PC-3 (cell line): ENCODE results near the gene OPALIN. TPM values are rescaled to one million over a fixed set of nuclear protein-coding genes. Genes with fewer than 3 reads are reported as not detected.

Experiments used
- ATAC-seq: fragments of 200-7000 bp; cut with Tn5 transposase; 2 replicates; pipeline ENCODE4 v1.9.1; 2020; ENCODE audit warnings: mild to moderate bottlenecking, moderate library complexity
- BruUV-seq: library from RNA; stranded (reverse); fragments of 400-500 nt; replicated peaks from 2 replicates; lab custom pipeline; 2021; lab: Mats Ljungman, UMichigan
- CTCF ChIA-PET: fragments of 300-600 bp; sonication (Branson Sonifier 250); formaldehyde crosslinking; loops from one replicate; lab custom pipeline; 2022; ENCODE audit warnings: antibody characterized with exemption; lab: Charles Lee
- POLR2A ChIA-PET: fragments of 300-600 bp; sonication (Branson Sonifier 250); formaldehyde crosslinking; loops from one replicate; lab custom pipeline; 2022; ENCODE audit warnings: antibody characterized with exemption; ENCODE audit not compliant: unreplicated experiment; lab: Charles Lee
- DNase-seq: peaks from one replicate; pipeline ENCODE4 v3.0.0-alpha.2; 2015
- H2AFZ ChIP-seq: fragments of 300-600 bp; sonication (generic); 2 replicates; pipeline ENCODE4 v1.6.0; 2016; ENCODE audit warnings: antibody characterized with exemption, low read length
- H3F3A ChIP-seq: fragments of 300-600 bp; sonication (generic); one replicate; pipeline ENCODE4 v1.6.0; 2017; ENCODE audit warnings: antibody characterized with exemption, low read length, control low read depth, mild to moderate bottlenecking; ENCODE audit not compliant: unreplicated experiment
- H3K27ac ChIP-seq: fragments of 300-600 bp; sonication (generic); 2 replicates; pipeline ENCODE4 v1.5.1; 2016; ENCODE audit warnings: mild to moderate bottlenecking, low read length
- H3K27me3 ChIP-seq: fragments of 300-600 bp; sonication (generic); 2 replicates; pipeline ENCODE4 v1.6.1; 2016; ENCODE audit warnings: low read length, mixed read lengths
- H3K36me3 ChIP-seq: fragments of 300-600 bp; sonication (generic); 2 replicates; pipeline ENCODE4 v1.6.1; 2016; ENCODE audit warnings: low read depth, mixed run types, low read length, mixed read lengths
- H3K4me1 ChIP-seq: fragments of 300-600 bp; sonication (generic); 2 replicates; pipeline ENCODE4 v1.5.1; 2016; ENCODE audit warnings: low read length; ENCODE audit not compliant: insufficient read depth
- H3K4me2 ChIP-seq: fragments of 300-600 bp; sonication (generic); 2 replicates; pipeline ENCODE4 v1.6.0; 2016; ENCODE audit warnings: low read length
- H3K4me3 ChIP-seq: fragments of 300-600 bp; sonication (generic); 2 replicates; pipeline ENCODE4 v1.5.1; 2016; ENCODE audit warnings: mild to moderate bottlenecking, low read length, mixed read lengths
- H3K79me2 ChIP-seq: fragments of 300-600 bp; sonication (generic); 2 replicates; pipeline ENCODE4 v1.6.1; 2017; ENCODE audit warnings: low read length, mixed read lengths
- H3K9ac ChIP-seq: fragments of 300-600 bp; sonication (generic); 2 replicates; pipeline ENCODE4 v1.6.0; 2016; ENCODE audit warnings: mild to moderate bottlenecking, low read length
- H3K9me2 ChIP-seq: fragments of 300-600 bp; sonication (generic); replicated peaks from 2 replicates; pipeline ENCODE4 v1.6.1; 2016; ENCODE audit warnings: mixed run types, low read length, mixed read lengths
- H3K9me3 ChIP-seq: fragments of 300-600 bp; sonication (generic); 2 replicates; pipeline ENCODE4 v1.6.1; 2016; ENCODE audit warnings: low read length, mixed read lengths
- H4K20me1 ChIP-seq: fragments of 300-600 bp; sonication (generic); 2 replicates; pipeline ENCODE4 v1.6.1; 2016; ENCODE audit warnings: low read length, mixed read lengths
- EZH2 ChIP-seq: fragments of 300-600 bp; sonication (generic); IDR thresholded peaks from one replicate; pipeline ENCODE4 v1.6.1; 2017; ENCODE audit warnings: antibody characterized with exemption, mild to moderate bottlenecking, low read length; ENCODE audit not compliant: unreplicated experiment
- EZH2phosphoT487 ChIP-seq: fragments of 300-600 bp; sonication (generic); IDR thresholded peaks from 2 replicates; pipeline ENCODE4 v1.6.1; 2018; ENCODE audit warnings: mild to moderate bottlenecking, antibody characterized with exemption, low read length, borderline replicate concordance
- intact Hi-C: fragments of 100-400 bp; cut with micrococcal nuclease; formaldehyde crosslinking; loops from 2 replicates; pipeline ENCODE4 v1.9.0; 2023
- total RNA-seq: library from RNA; depleted of rRNA; stranded (reverse); fragments of >200 nt; gene quantifications from 2 replicates; pipeline ENCODE4 v1.2.3, GENCODE V29; 2014
- TF ChIP-seq, protein P1 (sequence below): fragments of 300-600 bp; sonication (generic); conservative IDR thresholded peaks from 2 replicates; pipeline ENCODE4 v1.5.1; 2017; ENCODE audit warnings: antibody characterized with exemption, low read depth, mild to moderate bottlenecking, low read length

Gene OPALIN
- total RNA-seq, 1 experiment from 2014 or later, result not detected

DNA sequence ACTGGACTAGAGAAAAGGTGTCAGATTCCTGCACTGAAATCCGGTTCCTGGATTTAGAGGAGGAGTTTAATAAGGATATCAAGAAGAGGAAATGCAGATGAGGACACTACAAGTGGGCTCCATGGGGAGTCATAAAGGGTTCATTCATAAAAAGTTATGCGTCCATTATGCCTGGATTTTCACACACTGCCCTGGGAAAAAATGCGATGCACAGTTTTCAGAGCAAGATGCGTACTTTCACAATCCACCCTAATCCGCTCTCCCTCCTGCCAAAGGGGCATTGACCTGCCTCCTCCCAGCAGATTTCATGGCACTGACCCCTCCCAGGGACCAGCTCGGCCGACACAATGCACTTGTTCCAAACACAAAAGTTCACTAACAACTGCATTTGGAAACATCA is 42.2 kb upstream of the OPALIN start:
- Histone ChIP-seq H3K4me1 (no peaks in the 10 kb centered on the region), H3K4me2 (no peak overlapping the region), H3K9me2 (no peaks in the 10 kb centered on the region), H3K27me3 (peaks cover 66% of the 10 kb centered on the region), H2AFZ (no peak overlapping the region), H4K20me1 (no peaks in the 10 kb centered on the region), H3K4me3 (no peak overlapping the region), H3F3A (no peaks in the 10 kb centered on the region), H3K9me3 (no peaks in the 10 kb centered on the region), H3K27ac (no peak overlapping the region), H3K79me2 (no peaks in the 10 kb centered on the region), H3K36me3 (no peaks in the 10 kb centered on the region), H3K9ac (no peak overlapping the region)
- no TSS peak for BruUV-seq
- ATAC-seq (no peak), DNase-seq (no peak)
- TF ChIP-seq, protein P1, sequence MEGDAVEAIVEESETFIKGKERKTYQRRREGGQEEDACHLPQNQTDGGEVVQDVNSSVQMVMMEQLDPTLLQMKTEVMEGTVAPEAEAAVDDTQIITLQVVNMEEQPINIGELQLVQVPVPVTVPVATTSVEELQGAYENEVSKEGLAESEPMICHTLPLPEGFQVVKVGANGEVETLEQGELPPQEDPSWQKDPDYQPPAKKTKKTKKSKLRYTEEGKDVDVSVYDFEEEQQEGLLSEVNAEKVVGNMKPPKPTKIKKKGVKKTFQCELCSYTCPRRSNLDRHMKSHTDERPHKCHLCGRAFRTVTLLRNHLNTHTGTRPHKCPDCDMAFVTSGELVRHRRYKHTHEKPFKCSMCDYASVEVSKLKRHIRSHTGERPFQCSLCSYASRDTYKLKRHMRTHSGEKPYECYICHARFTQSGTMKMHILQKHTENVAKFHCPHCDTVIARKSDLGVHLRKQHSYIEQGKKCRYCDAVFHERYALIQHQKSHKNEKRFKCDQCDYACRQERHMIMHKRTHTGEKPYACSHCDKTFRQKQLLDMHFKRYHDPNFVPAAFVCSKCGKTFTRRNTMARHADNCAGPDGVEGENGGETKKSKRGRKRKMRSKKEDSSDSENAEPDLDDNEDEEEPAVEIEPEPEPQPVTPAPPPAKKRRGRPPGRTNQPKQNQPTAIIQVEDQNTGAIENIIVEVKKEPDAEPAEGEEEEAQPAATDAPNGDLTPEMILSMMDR, result no peak
- TF ChIP-seq EZH2, result no peak
- no peak for TF ChIP-seq EZH2phosphoT487
- ChIA-PET CTCF (no interaction called here), POLR2A (no interaction called here)
- intact Hi-C loops, result no loop called here

DNA sequence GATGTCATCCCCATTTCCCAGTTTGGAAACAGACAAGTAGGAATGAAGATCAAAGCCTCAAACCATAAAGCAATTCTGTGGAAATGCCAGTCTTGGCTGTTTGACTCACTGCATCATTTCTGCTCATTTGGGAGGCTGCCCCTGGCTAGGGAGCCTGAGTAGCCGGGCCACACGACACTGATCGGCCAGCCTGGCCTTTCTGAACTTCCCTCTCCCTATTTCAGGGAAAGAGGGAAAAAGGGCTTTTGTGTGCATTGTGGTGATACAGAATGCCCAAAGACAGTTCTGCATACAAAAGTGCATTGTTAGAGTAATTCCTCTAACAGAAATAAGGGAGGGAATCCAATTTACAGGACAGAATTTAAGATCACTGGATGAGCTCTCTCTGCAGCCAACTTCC is 41.7 kb upstream of the OPALIN start:
- Histone ChIP-seq H3K27me3 (peaks cover 70% of the 10 kb centered on the region), H3K4me2 (no peak overlapping the region), H3K9me2 (no peaks in the 10 kb centered on the region), H2AFZ (no peak overlapping the region), H3K27ac (no peak overlapping the region), H3K79me2 (no peaks in the 10 kb centered on the region), H3K4me1 (no peaks in the 10 kb centered on the region), H3K36me3 (no peaks in the 10 kb centered on the region), H3F3A (no peaks in the 10 kb centered on the region), H3K4me3 (no peak overlapping the region), H3K9me3 (no peaks in the 10 kb centered on the region), H3K9ac (no peak overlapping the region), H4K20me1 (no peaks in the 10 kb centered on the region)
- ChIA-PET POLR2A (no interaction called here), CTCF (no interaction called here)
- TF ChIP-seq EZH2phosphoT487, result no peak
- TF ChIP-seq, protein P1, result no peak
- no peak for TF ChIP-seq EZH2
- DNase-seq, result no peak
- no TSS peak for BruUV-seq
- intact Hi-C loops, result no loop called here
- no peak for ATAC-seq

DNA sequence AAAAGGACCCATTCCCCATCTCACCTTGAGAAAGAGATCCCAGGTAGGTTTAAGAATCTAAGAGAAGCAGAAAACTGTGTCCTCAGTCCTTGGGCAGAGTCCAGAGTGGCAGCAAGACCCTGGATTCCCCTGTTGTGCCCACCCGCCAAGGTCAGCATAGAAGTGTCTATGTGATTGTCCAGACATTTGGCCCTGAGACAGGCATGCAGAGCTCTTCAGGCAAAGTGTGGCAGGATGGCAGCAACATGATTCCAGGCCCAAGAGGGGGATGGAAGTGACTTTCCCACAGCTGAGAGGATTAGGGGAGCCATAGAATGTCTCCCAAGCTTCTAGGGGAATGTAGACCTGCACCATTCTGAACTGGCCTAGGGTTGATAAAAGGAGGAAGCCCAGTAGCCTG is 39.1 kb upstream of the OPALIN start:
- H3K27me3 ChIP-seq, result peaks cover 87% of the 10 kb centered on the region

More for the DNA sequence above, 39.1 kb upstream of the OPALIN start:
- H3K4me3 ChIP-seq, result no peak overlapping the region
- intact Hi-C loops, result loop anchor here (2.0 kb wide), 1 partner anchor 113 kb away; no protein-coding TSS in a partner anchor
- no peaks in the 10 kb centered on the region for H3K9me2 ChIP-seq
- no peak for ATAC-seq
- DNase-seq, result no peak
- H2AFZ ChIP-seq, result no peak overlapping the region
- BruUV-seq, result no TSS peak
- POLR2A ChIA-PET, result no interaction called here
- H3K4me2 ChIP-seq, result no peak overlapping the region
- no peak overlapping the region for H3K9ac ChIP-seq
- no peaks in the 10 kb centered on the region for H3K4me1 ChIP-seq
- TF ChIP-seq EZH2phosphoT487, result no peak
- no peak overlapping the region for H3K27ac ChIP-seq
- H3K79me2 ChIP-seq, result no peaks in the 10 kb centered on the region
- no peaks in the 10 kb centered on the region for H4K20me1 ChIP-seq
- no peaks in the 10 kb centered on the region for H3K9me3 ChIP-seq
- CTCF ChIA-PET, result no interaction called here
- H3F3A ChIP-seq, result no peaks in the 10 kb centered on the region
- H3K36me3 ChIP-seq, result no peaks in the 10 kb centered on the region
